NB4 (cell line): ENCODE results near the gene SH3GL3.

Source experiments
- DNase-seq: peaks from one replicate; pipeline ENCODE4 v3.0.0; 2010; ENCODE audit warnings: low read depth
- H3K4me3 ChIP-seq: one replicate; pipeline ENCODE4 v1.5.1; 2011; ENCODE audit warnings: mild to moderate bottlenecking, low read depth, low read length, moderate library complexity
- MYC ChIP-seq: IDR thresholded peaks from 2 replicates; pipeline ENCODE4 v1.6.1; 2011; ENCODE audit warnings: low read depth, low read length
- POLR2A ChIP-seq: IDR thresholded peaks from 2 replicates; pipeline ENCODE4 v1.6.1; 2011; ENCODE audit warnings: mild to moderate bottlenecking; ENCODE audit not compliant: insufficient read length; ENCODE audit errors: extremely low read depth
- TF ChIP-seq, protein P1 (sequence below): IDR thresholded peaks from 2 replicates; pipeline ENCODE4 v1.6.1; 2011; ENCODE audit warnings: low read depth, low read length
- TF ChIP-seq, protein P2 (sequence below): IDR thresholded peaks from one replicate; pipeline ENCODE4 v1.5.1; 2012; ENCODE audit warnings: low read depth, low read length

Gene SH3GL3

DNA sequence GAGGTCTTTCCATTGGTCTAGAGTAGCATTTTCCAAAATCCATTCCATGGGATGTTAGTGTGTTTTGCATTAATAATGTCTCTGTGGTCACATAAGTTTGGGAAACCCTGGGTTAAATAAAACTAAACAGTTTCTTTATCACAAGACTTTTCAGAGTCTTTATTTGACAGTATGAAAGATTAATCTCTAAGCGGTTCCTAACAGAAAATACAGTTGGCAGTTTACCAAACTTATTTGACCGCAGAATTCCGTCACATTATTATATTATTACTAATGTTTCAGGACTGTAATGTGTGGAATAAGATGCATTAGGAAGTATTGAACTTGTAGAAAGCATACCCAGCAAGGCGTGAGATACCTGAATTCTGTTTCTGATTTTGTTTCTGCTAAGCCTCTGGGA, 135.2 kb downstream of the SH3GL3 start:
- TF ChIP-seq, protein P1, sequence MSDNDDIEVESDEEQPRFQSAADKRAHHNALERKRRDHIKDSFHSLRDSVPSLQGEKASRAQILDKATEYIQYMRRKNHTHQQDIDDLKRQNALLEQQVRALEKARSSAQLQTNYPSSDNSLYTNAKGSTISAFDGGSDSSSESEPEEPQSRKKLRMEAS: no peak
- TF ChIP-seq POLR2A: no peak
- TF ChIP-seq, protein P2, sequence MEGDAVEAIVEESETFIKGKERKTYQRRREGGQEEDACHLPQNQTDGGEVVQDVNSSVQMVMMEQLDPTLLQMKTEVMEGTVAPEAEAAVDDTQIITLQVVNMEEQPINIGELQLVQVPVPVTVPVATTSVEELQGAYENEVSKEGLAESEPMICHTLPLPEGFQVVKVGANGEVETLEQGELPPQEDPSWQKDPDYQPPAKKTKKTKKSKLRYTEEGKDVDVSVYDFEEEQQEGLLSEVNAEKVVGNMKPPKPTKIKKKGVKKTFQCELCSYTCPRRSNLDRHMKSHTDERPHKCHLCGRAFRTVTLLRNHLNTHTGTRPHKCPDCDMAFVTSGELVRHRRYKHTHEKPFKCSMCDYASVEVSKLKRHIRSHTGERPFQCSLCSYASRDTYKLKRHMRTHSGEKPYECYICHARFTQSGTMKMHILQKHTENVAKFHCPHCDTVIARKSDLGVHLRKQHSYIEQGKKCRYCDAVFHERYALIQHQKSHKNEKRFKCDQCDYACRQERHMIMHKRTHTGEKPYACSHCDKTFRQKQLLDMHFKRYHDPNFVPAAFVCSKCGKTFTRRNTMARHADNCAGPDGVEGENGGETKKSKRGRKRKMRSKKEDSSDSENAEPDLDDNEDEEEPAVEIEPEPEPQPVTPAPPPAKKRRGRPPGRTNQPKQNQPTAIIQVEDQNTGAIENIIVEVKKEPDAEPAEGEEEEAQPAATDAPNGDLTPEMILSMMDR: no peak
- TF ChIP-seq MYC: no peak
- no peak overlapping the region for H3K4me3 ChIP-seq
- DNase-seq: no peak

DNA sequence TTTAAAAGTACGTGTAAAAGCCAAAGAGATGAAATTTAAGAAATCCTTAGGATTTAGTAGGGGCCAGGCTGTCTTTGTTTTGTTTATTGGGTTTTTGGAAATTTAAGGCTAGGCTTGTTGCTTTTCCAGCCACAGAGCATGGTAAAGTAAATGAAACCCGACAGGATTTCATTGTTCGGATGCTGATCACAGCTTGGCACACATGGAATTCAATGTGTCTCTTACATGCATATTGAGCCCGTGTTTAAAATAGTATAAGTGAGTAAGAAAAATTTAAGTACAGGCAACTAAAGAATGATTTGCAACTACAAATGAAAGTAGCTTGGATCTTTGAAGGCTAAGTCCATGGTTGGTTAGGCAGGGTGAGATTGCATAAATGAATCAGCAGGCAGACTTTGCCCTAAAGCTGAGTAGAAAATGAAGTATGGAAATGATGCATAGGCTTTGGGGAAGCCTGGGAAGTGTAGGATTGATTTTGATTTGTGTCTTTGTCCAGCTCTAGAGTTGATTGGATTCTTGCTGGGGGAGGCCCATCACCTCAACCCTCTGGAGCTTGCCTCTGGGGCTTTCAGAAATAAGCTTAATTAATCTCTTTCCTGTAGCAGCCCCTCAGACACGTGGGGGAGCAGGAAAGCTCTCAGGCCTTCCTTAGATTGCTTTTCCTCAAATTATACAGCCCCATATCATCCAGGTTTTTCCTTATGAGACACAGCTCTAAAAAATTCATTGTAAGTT, 138.6 kb downstream of the SH3GL3 start:
- H3K4me3 ChIP-seq: no peak overlapping the region
- TF ChIP-seq, protein P2: no peak
- TF ChIP-seq MYC: no peak
- no peak for TF ChIP-seq POLR2A
- TF ChIP-seq, protein P1: no peak
- no peak for DNase-seq

DNA sequence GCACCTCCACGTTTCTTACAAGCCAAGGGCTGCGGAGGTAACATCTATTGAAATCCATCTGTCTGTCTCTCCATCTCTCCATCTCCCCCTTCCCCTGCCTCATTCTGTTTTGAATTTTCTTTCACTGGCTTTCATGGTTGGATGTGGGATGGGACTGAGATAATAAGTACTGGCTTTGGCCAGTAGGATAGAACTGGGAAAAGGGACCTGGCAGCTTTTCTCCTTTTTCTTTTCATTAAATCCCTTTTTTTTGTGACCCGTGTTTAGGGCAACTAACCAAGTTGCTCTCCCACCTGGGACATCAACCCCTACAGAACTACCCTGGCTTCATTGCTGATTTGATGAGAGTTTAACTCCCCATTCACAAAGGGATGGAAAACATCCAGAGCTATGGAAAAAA, 139.9 kb downstream of the SH3GL3 start:
- H3K4me3 ChIP-seq: no peak overlapping the region
- DNase-seq: no peak
- TF ChIP-seq, protein P2: no peak
- TF ChIP-seq MYC (no peak), POLR2A (no peak)
- TF ChIP-seq, protein P1: no peak

DNA sequence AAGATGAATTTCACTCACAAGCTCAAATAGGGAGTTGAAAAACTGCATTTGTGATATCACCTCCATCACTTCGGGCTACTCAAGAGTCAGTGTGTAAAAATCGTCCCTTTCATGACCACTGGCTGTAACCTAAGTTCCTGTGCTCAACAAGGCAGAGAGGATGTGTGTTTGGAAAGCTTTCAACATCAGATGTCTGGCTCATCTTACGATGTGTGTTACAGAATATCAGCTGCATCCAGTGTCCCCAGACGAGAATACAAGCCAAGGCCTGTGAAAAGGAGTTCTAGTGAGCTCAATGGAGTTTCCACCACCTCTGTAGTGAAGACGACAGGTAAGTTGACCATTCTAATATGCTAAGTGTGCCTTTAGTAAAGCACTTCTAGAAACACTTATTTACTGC, 141.3 kb downstream of the SH3GL3 start:
- no peak overlapping the region for H3K4me3 ChIP-seq
- no peak for TF ChIP-seq MYC
- TF ChIP-seq POLR2A: no peak
- no peak for DNase-seq

DNA sequence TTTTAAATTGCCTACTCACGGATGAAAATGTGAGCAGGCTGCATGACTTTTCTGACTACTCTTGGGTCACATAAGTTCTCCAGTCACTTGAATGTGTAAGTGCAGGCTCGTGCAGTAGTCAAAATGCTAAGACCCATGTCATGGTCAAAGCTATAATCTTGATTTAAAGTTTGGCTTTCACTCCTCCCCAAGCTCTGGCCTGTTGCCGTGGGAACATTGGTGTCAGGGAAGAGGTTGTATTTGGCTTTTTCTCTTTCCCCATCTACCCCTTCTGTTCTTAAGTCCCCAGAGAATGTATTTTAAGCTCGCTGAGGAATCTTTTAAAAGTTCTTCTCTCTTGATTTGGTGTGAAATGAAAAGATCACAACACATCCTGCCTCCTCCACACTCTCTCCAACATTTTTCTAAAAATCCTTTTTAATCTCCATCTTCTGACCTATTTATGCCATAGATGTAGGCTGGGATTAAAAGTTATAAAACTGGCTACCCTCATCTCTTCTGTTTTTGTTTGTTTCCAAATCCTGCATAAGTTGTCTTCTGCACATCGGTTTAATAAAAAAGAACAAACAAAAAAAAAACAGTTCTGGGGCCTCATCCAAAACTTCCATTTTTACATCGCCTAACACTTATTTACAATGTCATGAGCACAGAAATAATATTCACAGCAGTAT, 145.4 kb downstream of the SH3GL3 start:
- TF ChIP-seq, protein P1: no peak
- TF ChIP-seq, protein P2: no peak
- no peak for TF ChIP-seq MYC
- no peak for TF ChIP-seq POLR2A
- no peak for DNase-seq
- no peak overlapping the region for H3K4me3 ChIP-seq

DNA sequence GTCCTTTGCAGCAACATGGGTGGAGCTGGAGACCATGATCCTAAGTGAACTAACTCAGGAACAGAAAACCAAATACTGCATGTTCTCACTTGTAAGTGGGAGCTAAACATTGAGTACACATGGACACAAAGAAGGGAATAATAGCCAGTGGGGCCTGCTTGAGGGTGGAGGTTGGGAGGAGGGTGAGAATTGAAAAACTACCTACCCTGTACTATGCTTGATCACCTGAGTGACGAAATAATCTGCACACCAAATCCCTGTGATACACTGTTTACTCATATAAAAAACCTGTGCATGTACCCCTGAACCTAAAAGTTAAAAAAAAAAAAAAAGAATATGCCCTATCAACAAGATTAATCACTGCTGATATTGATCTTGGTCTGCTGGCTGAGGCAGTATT, 148.1 kb downstream of the SH3GL3 start:
- TF ChIP-seq, protein P1: no peak
- TF ChIP-seq POLR2A (no peak), MYC (no peak)
- TF ChIP-seq, protein P2: no peak

More for the DNA sequence above, 148.1 kb downstream of the SH3GL3 start:
- DNase-seq: no peak
- no peak overlapping the region for H3K4me3 ChIP-seq
